ENCODE data around the gene REEP1. TPM values are rescaled to one million over a fixed set of nuclear protein-coding genes. Genes with fewer than 3 reads are reported as not detected.

The REEP1 gene
- total RNA-seq, 1 donor, result 0.63 TPM

GRCh38 chr2:86332654-86333053 lies 4.8 kb downstream of the REEP1 start:
- peaks cover 25% of the 10 kb centered on the region for H3K27me3 ChIP-seq (ENCODE audit: insufficient read depth, low read length)
- no peak overlapping the region for H3K4me3 ChIP-seq (ENCODE audit: low read length)
- H3K4me1 ChIP-seq (ENCODE audit: insufficient read depth, low read length), result peaks cover 6% of the 10 kb centered on the region
- no peaks in the 10 kb centered on the region for H3K9me3 ChIP-seq (ENCODE audit: low read depth, low read length)

- Histone ChIP-seq H3K9me3 (ENCODE audit: low read depth, low read length) (no peaks in the 10 kb centered on the region), H3K4me1 (ENCODE audit: insufficient read depth, low read length) (peaks cover under 1% of the 10 kb centered on the region), H3K27me3 (ENCODE audit: insufficient read depth, low read length) (peaks cover 19% of the 10 kb centered on the region), H3K4me3 (ENCODE audit: low read length) (no peak overlapping the region)
Observed at GRCh38 chr2:86331384-86331783, 6.0 kb downstream of the REEP1 start.

- Histone ChIP-seq H3K4me3 (ENCODE audit: low read length) (no peak overlapping the region), H3K4me1 (ENCODE audit: insufficient read depth, low read length) (no peaks in the 10 kb centered on the region), H3K27me3 (ENCODE audit: insufficient read depth, low read length) (peaks cover 7% of the 10 kb centered on the region), H3K9me3 (ENCODE audit: low read depth, low read length) (no peaks in the 10 kb centered on the region)
Observed at GRCh38 chr2:86330001-86330400, 7.4 kb downstream of the REEP1 start.

- H3K4me3 ChIP-seq (ENCODE audit: low read length), result no peak overlapping the region
- H3K4me1 ChIP-seq (ENCODE audit: insufficient read depth, low read length), result no peaks in the 10 kb centered on the region
Observed at GRCh38 chr2:86323273-86324021, 14.0 kb downstream of the REEP1 start.

GRCh38 chr2:86319700-86320580 lies 17.5 kb downstream of the REEP1 start:
- no peaks in the 10 kb centered on the region for H3K4me1 ChIP-seq (ENCODE audit: insufficient read depth, low read length)
- H3K9me3 ChIP-seq (ENCODE audit: low read depth, low read length), result no peaks in the 10 kb centered on the region
- no peaks in the 10 kb centered on the region for H3K27me3 ChIP-seq (ENCODE audit: insufficient read depth, low read length)
- no peak overlapping the region for H3K4me3 ChIP-seq (ENCODE audit: low read length)

More at GRCh38 chr2:86323273-86324021, 14.0 kb downstream of the REEP1 start:
- H3K9me3 ChIP-seq (ENCODE audit: low read depth, low read length), result no peaks in the 10 kb centered on the region
- H3K27me3 ChIP-seq (ENCODE audit: insufficient read depth, low read length), result no peaks in the 10 kb centered on the region

GRCh38 chr2:86315084-86315483 lies 22.3 kb downstream of the REEP1 start:
- Histone ChIP-seq H3K4me1 (ENCODE audit: insufficient read depth, low read length) (no peaks in the 10 kb centered on the region), H3K27me3 (ENCODE audit: insufficient read depth, low read length) (no peaks in the 10 kb centered on the region), H3K9me3 (ENCODE audit: low read depth, low read length) (no peaks in the 10 kb centered on the region), H3K4me3 (ENCODE audit: low read length) (no peak overlapping the region)

GRCh38 chr2:86314125-86314524 lies 23.3 kb downstream of the REEP1 start:
- no peaks in the 10 kb centered on the region for H3K9me3 ChIP-seq (ENCODE audit: low read depth, low read length)
- no peaks in the 10 kb centered on the region for H3K27me3 ChIP-seq (ENCODE audit: insufficient read depth, low read length)
- no peak overlapping the region for H3K4me3 ChIP-seq (ENCODE audit: low read length)
- no peaks in the 10 kb centered on the region for H3K4me1 ChIP-seq (ENCODE audit: insufficient read depth, low read length)

- Histone ChIP-seq H3K9me3 (ENCODE audit: low read depth, low read length) (no peaks in the 10 kb centered on the region), H3K27me3 (ENCODE audit: insufficient read depth, low read length) (no peaks in the 10 kb centered on the region), H3K4me3 (ENCODE audit: low read length) (no peak overlapping the region)
Observed at GRCh38 chr2:86313341-86313740, 24.1 kb downstream of the REEP1 start.

GRCh38 chr2:86311879-86312278 lies 25.5 kb downstream of the REEP1 start:
- Histone ChIP-seq H3K4me1 (ENCODE audit: insufficient read depth, low read length) (no peaks in the 10 kb centered on the region), H3K27me3 (ENCODE audit: insufficient read depth, low read length) (no peaks in the 10 kb centered on the region), H3K9me3 (ENCODE audit: low read depth, low read length) (no peaks in the 10 kb centered on the region), H3K4me3 (ENCODE audit: low read length) (no peak overlapping the region)

More at GRCh38 chr2:86313341-86313740, 24.1 kb downstream of the REEP1 start:
- no peaks in the 10 kb centered on the region for H3K4me1 ChIP-seq (ENCODE audit: insufficient read depth, low read length)

- H3K27me3 ChIP-seq (ENCODE audit: insufficient read depth, low read length), result no peaks in the 10 kb centered on the region
- H3K4me3 ChIP-seq (ENCODE audit: low read length), result no peak overlapping the region
- no peaks in the 10 kb centered on the region for H3K9me3 ChIP-seq (ENCODE audit: low read depth, low read length)
- H3K4me1 ChIP-seq (ENCODE audit: insufficient read depth, low read length), result no peaks in the 10 kb centered on the region
Observed at GRCh38 chr2:86309966-86310365, 27.5 kb downstream of the REEP1 start.

- no peaks in the 10 kb centered on the region for H3K4me1 ChIP-seq (ENCODE audit: insufficient read depth, low read length)
- H3K27me3 ChIP-seq (ENCODE audit: insufficient read depth, low read length), result no peaks in the 10 kb centered on the region
- H3K9me3 ChIP-seq (ENCODE audit: low read depth, low read length), result no peaks in the 10 kb centered on the region
- H3K4me3 ChIP-seq (ENCODE audit: low read length), result no peak overlapping the region
Observed at GRCh38 chr2:86308984-86309695, 28.3 kb downstream of the REEP1 start.

GRCh38 chr2:86308356-86308755 lies 29.1 kb downstream of the REEP1 start:
- H3K4me3 ChIP-seq (ENCODE audit: low read length), result no peak overlapping the region
- H3K27me3 ChIP-seq (ENCODE audit: insufficient read depth, low read length), result no peaks in the 10 kb centered on the region
- H3K4me1 ChIP-seq (ENCODE audit: insufficient read depth, low read length), result no peaks in the 10 kb centered on the region
- H3K9me3 ChIP-seq (ENCODE audit: low read depth, low read length), result no peaks in the 10 kb centered on the region

- no peaks in the 10 kb centered on the region for H3K27me3 ChIP-seq (ENCODE audit: insufficient read depth, low read length)
- no peak overlapping the region for H3K4me3 ChIP-seq (ENCODE audit: low read length)
- no peaks in the 10 kb centered on the region for H3K9me3 ChIP-seq (ENCODE audit: low read depth, low read length)
- H3K4me1 ChIP-seq (ENCODE audit: insufficient read depth, low read length), result no peaks in the 10 kb centered on the region
Observed at GRCh38 chr2:86307431-86307830, 30.0 kb downstream of the REEP1 start.

GRCh38 chr2:86305915-86306254 lies 31.5 kb downstream of the REEP1 start:
- Histone ChIP-seq H3K4me3 (ENCODE audit: low read length) (no peak overlapping the region), H3K9me3 (ENCODE audit: low read depth, low read length) (no peaks in the 10 kb centered on the region), H3K4me1 (ENCODE audit: insufficient read depth, low read length) (no peaks in the 10 kb centered on the region), H3K27me3 (ENCODE audit: insufficient read depth, low read length) (peaks cover 5% of the 10 kb centered on the region)

Measured in mononuclear cell (primary cell).